KOPT-K1 (cell line): ENCODE results near the gene LRRC42.

Experiments used
- H3K27ac ChIP-seq: fragments of 200-600 bp; sonication (generic); 2 replicates; pipeline ENCODE4 v1.5.1; 2016; ENCODE audit warnings: antibody characterized with exemption, mild to moderate bottlenecking, low read depth, low read length; ENCODE audit not compliant: poor library complexity, severe bottlenecking
- H3K36me3 ChIP-seq: fragments of 200-600 bp; sonication (generic); 2 replicates; pipeline ENCODE4 v1.5.1; 2017; ENCODE audit warnings: antibody characterized with exemption, mild to moderate bottlenecking, low read length, moderate library complexity; ENCODE audit not compliant: insufficient read depth
- H3K9me3 ChIP-seq: fragments of 200-600 bp; sonication (generic); 2 replicates; pipeline ENCODE4 v1.5.1; 2017; ENCODE audit warnings: antibody characterized with exemption, low read length, mild to moderate bottlenecking; ENCODE audit not compliant: insufficient read depth, poor library complexity, severe bottlenecking

Gene LRRC42

GRCh38 chr1:54016343-54017282 is 70.5 kb downstream of the LRRC42 start:
- H3K36me3 ChIP-seq = no peaks in the 10 kb centered on the region
- no peak overlapping the region for H3K27ac ChIP-seq
- no peaks in the 10 kb centered on the region for H3K9me3 ChIP-seq
